ENCODE measurements around the gene SSC4D. TPM values are rescaled to one million over a fixed set of nuclear protein-coding genes. Genes with fewer than 3 reads are reported as not detected.

SSC4D gene
- total and polyA plus RNA-seq, 2 experiments from 2014 or later, result 4.9 to 11.4 TPM

DNA sequence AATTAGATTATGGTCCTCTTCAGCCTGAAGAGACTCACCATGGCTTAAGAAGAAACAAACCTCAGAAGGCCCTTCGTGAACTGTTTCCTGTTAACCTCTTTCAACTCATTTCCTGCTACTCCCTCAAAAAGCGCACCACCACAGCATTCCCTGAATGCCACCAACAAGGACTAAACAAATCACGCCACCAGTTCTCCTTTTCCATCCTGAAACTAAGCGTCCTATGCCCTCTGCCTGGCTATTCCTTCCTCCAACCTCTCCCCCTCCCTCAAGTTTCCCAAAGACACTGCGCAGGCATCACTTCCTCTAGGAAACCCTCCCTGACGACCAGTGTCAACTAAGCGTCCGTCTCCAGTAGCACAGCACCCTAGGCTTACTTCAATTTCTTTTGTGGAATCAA, 62.7 kb downstream of the SSC4D start:
- no peak overlapping the region; the same call in 2 of the 3 replicates for H3K4me3 Mint-ChIP-seq
- Histone ChIP-seq H4K20me1 (replicated peaks; ENCODE audit: insufficient read depth) (peaks cover 90% of the 10 kb centered on the region), H3K36me3 (ENCODE audit: insufficient read depth) (peaks cover 66% of the 10 kb centered on the region), H3K4me3 (no peak overlapping the region), H3K27me3 (ENCODE audit: insufficient read depth) (no peaks in the 10 kb centered on the region), H3F3A (replicated peaks; ENCODE audit: low read depth) (peaks cover 34% of the 10 kb centered on the region), H3K79me2 (replicated peaks; ENCODE audit: insufficient read depth) (peaks cover 100% of the 10 kb centered on the region), H3K9me2 (ENCODE audit: insufficient read depth) (no peaks in the 10 kb centered on the region), H3K27ac (ENCODE audit: low read depth) (peak overlapping the region; percentile 87), H3K4me1 (ENCODE audit: insufficient read depth) (peaks cover 10% of the 10 kb centered on the region; the same call in 1 of the 2 replicates), H2AFZ (no peak overlapping the region), H3K4me2 (no peak overlapping the region)
- H3K9me3 Mint-ChIP-seq, result peaks cover under 1% of the 10 kb centered on the region; the same call in 1 of the 3 replicates
- H3K36me3 Mint-ChIP-seq (ENCODE audit: low read depth), result peaks cover 96% of the 10 kb centered on the region
- H3K27ac Mint-ChIP-seq, result no peak overlapping the region
- TF ChIP-seq ZNF462 (CRISPR knock-in tag; IDR thresholded peaks at IDR 0.05) (no peak), JUNB (IDR thresholded peaks at IDR 0.05; ENCODE audit: unreplicated experiment) (no peak), ZNF331 (CRISPR knock-in tag; IDR thresholded peaks at IDR 0.05; ENCODE audit: low read depth) (no peak), ZNF114 (CRISPR knock-in tag; IDR thresholded peaks at IDR 0.05) (no peak), STAT1 (IDR thresholded peaks at IDR 0.05; ENCODE audit: unreplicated experiment) (no peak), EZH2phosphoT487 (IDR thresholded peaks at IDR 0.05; ENCODE audit: unreplicated experiment) (no peak), POLR2AphosphoS5 (IDR thresholded peaks at IDR 0.05; ENCODE audit: low read depth) (no peak)
- TF ChIP-seq, protein P1, sequence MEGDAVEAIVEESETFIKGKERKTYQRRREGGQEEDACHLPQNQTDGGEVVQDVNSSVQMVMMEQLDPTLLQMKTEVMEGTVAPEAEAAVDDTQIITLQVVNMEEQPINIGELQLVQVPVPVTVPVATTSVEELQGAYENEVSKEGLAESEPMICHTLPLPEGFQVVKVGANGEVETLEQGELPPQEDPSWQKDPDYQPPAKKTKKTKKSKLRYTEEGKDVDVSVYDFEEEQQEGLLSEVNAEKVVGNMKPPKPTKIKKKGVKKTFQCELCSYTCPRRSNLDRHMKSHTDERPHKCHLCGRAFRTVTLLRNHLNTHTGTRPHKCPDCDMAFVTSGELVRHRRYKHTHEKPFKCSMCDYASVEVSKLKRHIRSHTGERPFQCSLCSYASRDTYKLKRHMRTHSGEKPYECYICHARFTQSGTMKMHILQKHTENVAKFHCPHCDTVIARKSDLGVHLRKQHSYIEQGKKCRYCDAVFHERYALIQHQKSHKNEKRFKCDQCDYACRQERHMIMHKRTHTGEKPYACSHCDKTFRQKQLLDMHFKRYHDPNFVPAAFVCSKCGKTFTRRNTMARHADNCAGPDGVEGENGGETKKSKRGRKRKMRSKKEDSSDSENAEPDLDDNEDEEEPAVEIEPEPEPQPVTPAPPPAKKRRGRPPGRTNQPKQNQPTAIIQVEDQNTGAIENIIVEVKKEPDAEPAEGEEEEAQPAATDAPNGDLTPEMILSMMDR (conservative IDR thresholded peaks at IDR 0.05; ENCODE audit: low read depth in 2 of 2), result no peak
- H3K4me1 Mint-ChIP-seq, result peaks cover 50% of the 10 kb centered on the region
- no peak for DNase-seq (ENCODE audit: low spot score)
- ATAC-seq, result no peak
- peaks cover 15% of the 10 kb centered on the region for H3K27me3 Mint-ChIP-seq (ENCODE audit: insufficient read depth, low read depth, poor library complexity)
